HEK293 (cell line): ENCODE measurements around the gene CNTN4.

Experiments
- CTCF ChIP-seq: fragments of 450-650 bp; formaldehyde crosslinking; IDR thresholded peaks from 2 replicates; pipeline ENCODE4 v1.5.1; 2016; ENCODE audit warnings: missing biosample characterization, missing genetic modification characterization
- ELK4 ChIP-seq: IDR thresholded peaks from 2 replicates; pipeline ENCODE4 v1.6.1; 2011; ENCODE audit warnings: mild to moderate bottlenecking, low read depth, low read length, borderline replicate concordance
- GFI1B ChIP-seq: fragments of 450-650 bp; formaldehyde crosslinking; IDR thresholded peaks from 2 replicates; pipeline ENCODE4 v1.5.1; 2016; ENCODE audit warnings: missing biosample characterization, missing genetic modification characterization
- INSM2 ChIP-seq: fragments of 450-650 bp; formaldehyde crosslinking; IDR thresholded peaks from 2 replicates; pipeline ENCODE4 v1.5.1; 2016; ENCODE audit warnings: missing biosample characterization, missing genetic modification characterization
- REST ChIP-seq: fragments of 450-650 bp; formaldehyde crosslinking; IDR thresholded peaks from 2 replicates; pipeline ENCODE4 v1.5.1; 2016; ENCODE audit warnings: missing biosample characterization, missing genetic modification characterization
- SP7 ChIP-seq: fragments of 450-650 bp; formaldehyde crosslinking; IDR thresholded peaks from 2 replicates; pipeline ENCODE4 v1.5.1; 2016; ENCODE audit warnings: missing biosample characterization, missing genetic modification characterization
- TCF7L2 ChIP-seq: IDR thresholded peaks from 2 replicates; pipeline ENCODE4 v1.6.1; 2011; ENCODE audit warnings: low read depth, mild to moderate bottlenecking, inconsistent platforms, low read length, moderate library complexity, borderline replicate concordance
- ZNF132 ChIP-seq: fragments of 450-650 bp; formaldehyde crosslinking; IDR thresholded peaks from 2 replicates; pipeline ENCODE4 v1.5.1; 2017; ENCODE audit warnings: missing biosample characterization, missing genetic modification characterization, borderline replicate concordance
- ZNF174 ChIP-seq: fragments of 450-650 bp; formaldehyde crosslinking; IDR thresholded peaks from 2 replicates; pipeline ENCODE4 v1.5.0; 2017; ENCODE audit warnings: missing biosample characterization, mild to moderate bottlenecking, missing genetic modification characterization
- ZNF274 ChIP-seq, 2 experiments: fragments of 200-500 bp in 1 of 2; fragments of 450-650 bp in 1 of 2; sonication (Bioruptor generic) in 1 of 2; formaldehyde crosslinking in 1 of 2; IDR thresholded peaks; 2 replicates each; pipeline versions ENCODE4 v1.5.1 to v1.6.1; 2014 to 2016; ENCODE audit warnings: borderline replicate concordance in 1 of 2, inconsistent platforms in 1 of 2, low read length in 1 of 2, missing biosample characterization in 1 of 2, missing genetic modification characterization in 1 of 2
- ZNF449 ChIP-seq: fragments of 450-650 bp; formaldehyde crosslinking; IDR thresholded peaks from 2 replicates; pipeline ENCODE4 v1.5.1; 2017; ENCODE audit warnings: missing biosample characterization, mild to moderate bottlenecking, missing genetic modification characterization, moderate library complexity
- ZNF629 ChIP-seq: fragments of 450-650 bp; formaldehyde crosslinking; IDR thresholded peaks from 2 replicates; pipeline ENCODE4 v1.5.1; 2017; ENCODE audit warnings: missing biosample characterization, missing genetic modification characterization
- ZNF701 ChIP-seq: fragments of 450-650 bp; formaldehyde crosslinking; IDR thresholded peaks from 2 replicates; pipeline ENCODE4 v1.5.1; 2016; ENCODE audit warnings: missing biosample characterization, missing genetic modification characterization

GRCh38 chr3:2141482-2141881 lies 42.8 kb downstream of the CNTN4 start:
- TF ChIP-seq ELK4 (no peak), INSM2 (tag by site-specific recombination) (no peak), CTCF (tag by site-specific recombination) (no peak), ZNF629 (tag by site-specific recombination) (no peak), ZNF701 (tag by site-specific recombination) (no peak), ZNF132 (tag by site-specific recombination) (no peak), SP7 (no peak), TCF7L2 (no peak), ZNF174 (no peak), ZNF274 (IDR thresholded peaks at IDR 0.05; ENCODE audit: low read length) (no peak), ZNF274 (tag by site-specific recombination; IDR thresholded peaks at IDR 0.05; ENCODE audit: borderline replicate concordance) (no peak), REST (tag by site-specific recombination) (no peak), ZNF449 (tag by site-specific recombination) (no peak), GFI1B (tag by site-specific recombination) (no peak)
